Heart right ventricle (tissue), 16 donors: ENCODE results near the gene GSS. TPM values are rescaled to one million over a fixed set of nuclear protein-coding genes. Genes with fewer than 3 reads are reported as not detected.
A peak's percentile ranks its signal among the peaks of the same experiment; 100 is the strongest.
"Not testable (repeated sequence)": the region's sequence is repeated elsewhere in the genome, so short reads cannot be mapped to it uniquely, and the experiment has no call there.

Source experiments
- ATAC-seq, 8 donors: fragments of 200-7000 bp; cut with Tn5 transposase; one replicate each; pipeline ENCODE4 v1.9.1; 2020; ENCODE audit warnings: mild to moderate bottlenecking in 8 of 8, moderate library complexity in 8 of 8, moderate number of reproducible peaks in 1 of 8
- DNase-seq, 2 donors: peaks; one replicate each; pipeline ENCODE4 v3.0.0-alpha.2; 2020
- H3K27ac ChIP-seq, 10 donors: fragments of 200-600 bp; sonication (generic) in 2 of 10; one replicate each; pipeline versions ENCODE4 v1.5.0 to v1.8.0; 2020 to 2022; ENCODE audit warnings: mild to moderate bottlenecking in 3 of 10
- H3K27me3 ChIP-seq, 7 donors: fragments of 200-600 bp; one replicate each; pipeline ENCODE4 v1.8.0; 2021 to 2022; ENCODE audit warnings: mild to moderate bottlenecking in 2 of 7
- H3K36me3 ChIP-seq, 9 donors: fragments of 200-600 bp; sonication (generic) in 1 of 9; one replicate each; pipeline versions ENCODE4 v1.5.0 to v1.8.0; 2020 to 2022; ENCODE audit warnings: mild to moderate bottlenecking in 2 of 9
- H3K4me1 ChIP-seq, 9 donors: fragments of 200-600 bp; sonication (generic) in 1 of 9; one replicate each; pipeline versions ENCODE4 v1.5.0 to v1.8.0; 2020 to 2022; ENCODE audit warnings: mild to moderate bottlenecking in 4 of 9
- H3K4me3 ChIP-seq, 10 donors: fragments of 200-600 bp; sonication (generic) in 2 of 10; one replicate each; pipeline versions ENCODE4 v1.5.0 to v1.8.0; 2020 to 2022; ENCODE audit warnings: mild to moderate bottlenecking in 7 of 10, moderate library complexity in 2 of 10
- H3K9me3 ChIP-seq, 11 donors: fragments of 200-600 bp in 10 of 11; sonication (generic) in 2 of 11; one replicate each; pipeline versions ENCODE4 v1.5.0 to v1.8.0; 2013 to 2022; ENCODE audit warnings: mild to moderate bottlenecking in 2 of 11, control low read depth in 1 of 11, moderate library complexity in 1 of 11
- CTCF ChIP-seq, 9 donors: fragments of 200-600 bp; sonication (generic) in 2 of 9; IDR thresholded peaks; one replicate each; pipeline versions ENCODE4 v1.5.0 to v1.8.0; 2021 to 2022; ENCODE audit warnings: antibody characterized with exemption in 9 of 9, mild to moderate bottlenecking in 5 of 9, moderate library complexity in 1 of 9
- WGBS, 2 donors: extraction: QIAGEN DNeasy Blood & Tissue Kit; methylation state at CpG; one replicate each; pipeline ENCODE4 v1.1.7; 2013; ENCODE audit warnings: inconsistent platforms in 1 of 2; 5-methylcytosine and 5-hydroxymethylcytosine counted together
- intact Hi-C, 10 donors: fragments of 100-400 bp; cut with DNase I; formaldehyde crosslinking; loops; one replicate each; pipeline versions ENCODE4 v1.11.1 to v1.14.2; 2022
- polyA plus RNA-seq, 2 donors: library from polyadenylated mRNA; stranded (reverse); fragments of 200-250 nt; gene quantifications; one replicate each; pipeline ENCODE4 v1.2.3, GENCODE V29; 2013
- total RNA-seq, 10 donors: library from RNA; stranded (reverse); fragmentation: NEBNext Ultra II Directional in 3 of 10; extraction: Animal tissue kit (Norgen Biotek cat#: 25700) in 3 of 10; gene quantifications; one replicate each; pipeline versions ENCODE4 v1.2.1 to v1.2.4, GENCODE V29; 2021 to 2023
- donor health status: Arrhythmogenic right ventricular cardiomyopathy.
- donor health status: ischemic (EF 13 %, LVEDD 7.1; RV severe dilation, severe dysfunction).
- donor health status: healthy with polysubstance abuse.
- donor health status: DM: no; HTN: yes; CAD: no.
- donor health status: DM: no; HTN: no; CAD: no.
- donor health status: ischemic (EF 25% LVEDD 6.9; RV normal size, moderate dysfunction).
- donor health status: ischemic (EF 25% LVEDD 5.7; RV mildly dilated, moderate dysfunction).
- donor health status: healthy.
- donor health status: DM: yes; HTN: yes; CAD: no.
- donor health status: Ischemic cardiomyopathy.
- donor health status: ischemic (EF 35%, LVEDD 5.7; RV mildly dilated, moderate dysfunction).
- donor health status: nonischemic (EF 11% LVEDD 7.7; RV severe dilation, severe dysfunction).
- donor health status: DM: yes; HTN: yes; CAD: no.
- donor health status: PGD.
- donor health status: ischemic (EF 29% LVEDD 5.4; RV normal size, mild dysfunction).
- donor health status: nonischemic (EF 23%, LVEDD 6.1; RV moderate dilation, normal function).

GSS gene
- total and polyA plus RNA-seq, 12 donors: 20.0 to 60.4 (median 25.9) TPM

DNA sequence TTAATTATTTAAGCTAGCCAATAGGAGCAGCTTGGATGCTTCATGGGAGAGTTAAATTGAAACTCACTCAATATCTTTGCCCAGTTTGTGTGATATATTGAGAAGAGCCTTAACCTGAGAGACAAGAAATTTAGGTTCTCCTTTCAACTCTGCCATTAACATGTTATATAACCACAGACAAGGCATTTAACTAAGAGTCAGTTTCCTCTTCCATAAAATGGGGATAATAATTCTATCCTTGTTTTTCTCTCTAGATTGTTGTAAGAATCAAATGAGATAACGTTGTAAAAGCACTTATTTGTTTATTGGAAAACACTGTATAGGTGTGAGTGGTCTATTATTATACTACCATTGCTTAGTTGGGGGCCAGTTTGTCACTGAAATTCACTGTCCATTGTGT is 71.3 kb downstream of the GSS start:
- Histone ChIP-seq H3K27me3 (no peaks in the 10 kb centered on the region), H3K4me3 (no peak overlapping the region), H3K4me1 (peaks cover 0 to 18% (median 7%) of the 10 kb centered on the region in 9 donors), H3K27ac (no peak overlapping the region), H3K9me3 (no peaks in the 10 kb centered on the region), H3K36me3 (peaks cover 0 to 45% (median 31%) of the 10 kb centered on the region in 9 donors)
- ATAC-seq: no peak
- TF ChIP-seq CTCF (IDR thresholded peaks at IDR 0.05): no peak
- WGBS, 2 donors: 77 to 80% methylated on average over 1 of the region's 1 CpG
- intact Hi-C loops: no loop called here
- no peak for DNase-seq

DNA sequence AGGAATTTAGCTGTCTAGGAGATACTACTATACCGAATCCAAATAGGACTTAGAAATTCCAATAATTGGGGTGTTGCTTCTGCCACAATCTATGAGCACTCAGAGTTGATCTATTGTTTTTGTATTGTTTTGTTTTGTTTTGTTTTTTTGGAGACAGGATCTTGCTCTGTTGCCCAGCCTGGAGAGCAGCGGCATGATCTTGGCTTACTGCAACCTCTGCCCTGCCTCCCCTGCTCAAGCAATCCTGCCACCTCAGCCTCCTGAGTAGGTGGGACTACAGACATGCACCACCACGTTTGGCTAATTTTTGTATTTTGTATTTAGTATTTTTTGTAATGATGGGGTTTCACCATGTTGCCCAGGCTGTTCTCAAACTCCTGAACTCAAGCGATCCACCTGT is 71.8 kb downstream of the GSS start:
- DNase-seq (no peak), ATAC-seq (no peak)
- Histone ChIP-seq H3K9me3 (no peaks in the 10 kb centered on the region), H3K36me3 (peaks cover 0 to 45% (median 31%) of the 10 kb centered on the region in 9 donors), H3K27ac (no peak overlapping the region), H3K4me3 (no peak overlapping the region), H3K4me1 (peaks cover 0 to 18% (median 7%) of the 10 kb centered on the region in 9 donors), H3K27me3 (no peaks in the 10 kb centered on the region)
- no peak for TF ChIP-seq CTCF (IDR thresholded peaks at IDR 0.05)
- intact Hi-C loops: no loop called here
- WGBS, 2 donors: 87 to 90% methylated on average over 4 of the region's 4 CpGs

- intact Hi-C loops: no loop called here
These were observed 72.4 kb downstream of the GSS start for GRCh38 chr20:34883087-34883688.

GRCh38 chr20:34881689-34882088 is 73.9 kb downstream of the GSS start:
- intact Hi-C loops: no loop called here

More at GRCh38 chr20:34883087-34883688, 72.4 kb downstream of the GSS start:
- H3K4me1 ChIP-seq: peaks cover 0 to 18% (median 7%) of the 10 kb centered on the region in 9 donors
- H3K4me3 ChIP-seq: no peak overlapping the region
- no peaks in the 10 kb centered on the region for H3K9me3 ChIP-seq
- peaks cover 0 to 45% (median 31%) of the 10 kb centered on the region in 9 donors for H3K36me3 ChIP-seq
- ATAC-seq (peak in 1 of 8 donors; percentile 45), DNase-seq (no peak)
- H3K27me3 ChIP-seq: no peaks in the 10 kb centered on the region
- TF ChIP-seq CTCF (IDR thresholded peaks at IDR 0.05): no peak
- peak overlapping the region in 1 of 10 donors; percentile 5 for H3K27ac ChIP-seq

GRCh38 chr20:34880971-34881370 is 74.6 kb downstream of the GSS start:
- Histone ChIP-seq H3K36me3 (peaks cover 0 to 40% (median 31%) of the 10 kb centered on the region in 9 donors), H3K4me1 (peaks cover 0 to 18% (median 12%) of the 10 kb centered on the region in 9 donors)
- DNase-seq, intact Hi-C loops, H3K27me3 ChIP-seq, H3K27ac ChIP-seq, H3K9me3 ChIP-seq, ATAC-seq, H3K4me3 ChIP-seq: not testable (repeated sequence)
- 80 to 88% methylated on average over 7 of the region's 7 CpGs for WGBS, 2 donors

More at GRCh38 chr20:34881689-34882088, 73.9 kb downstream of the GSS start:
- peaks cover 0 to 22% (median 12%) of the 10 kb centered on the region in 9 donors for H3K4me1 ChIP-seq
- no peak overlapping the region for H3K4me3 ChIP-seq
- 45 to 62% methylated on average over 2 of the region's 2 CpGs for WGBS, 2 donors
- ATAC-seq (no peak), DNase-seq (no peak)
- no peak overlapping the region for H3K27ac ChIP-seq
- no peak for TF ChIP-seq CTCF (IDR thresholded peaks at IDR 0.05)
- no peaks in the 10 kb centered on the region for H3K27me3 ChIP-seq
- H3K36me3 ChIP-seq: peaks cover 0 to 45% (median 31%) of the 10 kb centered on the region in 9 donors
- no peaks in the 10 kb centered on the region for H3K9me3 ChIP-seq
